ENCODE data around the gene OAT.

DNA sequence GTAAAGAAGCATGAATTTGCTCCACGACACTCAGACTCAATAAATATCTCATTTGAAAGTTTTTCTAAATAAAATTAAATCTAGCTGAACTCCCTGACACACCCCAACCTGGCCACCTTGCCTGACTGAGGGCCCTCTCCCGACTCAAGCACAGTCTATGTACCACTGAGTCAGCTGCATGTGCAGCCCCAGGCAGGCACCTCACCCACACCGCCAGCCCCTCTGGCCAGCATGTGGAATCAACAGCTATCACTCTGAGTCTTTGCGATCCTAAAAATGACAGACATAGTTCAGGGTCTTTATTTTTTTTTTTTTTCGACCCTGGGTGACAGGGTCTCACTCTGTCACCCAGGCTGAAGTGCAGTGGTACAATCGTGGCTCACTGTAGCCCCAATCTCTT lies 35.2 kb downstream of the OAT start:
- TF ChIP-seq, protein P1, sequence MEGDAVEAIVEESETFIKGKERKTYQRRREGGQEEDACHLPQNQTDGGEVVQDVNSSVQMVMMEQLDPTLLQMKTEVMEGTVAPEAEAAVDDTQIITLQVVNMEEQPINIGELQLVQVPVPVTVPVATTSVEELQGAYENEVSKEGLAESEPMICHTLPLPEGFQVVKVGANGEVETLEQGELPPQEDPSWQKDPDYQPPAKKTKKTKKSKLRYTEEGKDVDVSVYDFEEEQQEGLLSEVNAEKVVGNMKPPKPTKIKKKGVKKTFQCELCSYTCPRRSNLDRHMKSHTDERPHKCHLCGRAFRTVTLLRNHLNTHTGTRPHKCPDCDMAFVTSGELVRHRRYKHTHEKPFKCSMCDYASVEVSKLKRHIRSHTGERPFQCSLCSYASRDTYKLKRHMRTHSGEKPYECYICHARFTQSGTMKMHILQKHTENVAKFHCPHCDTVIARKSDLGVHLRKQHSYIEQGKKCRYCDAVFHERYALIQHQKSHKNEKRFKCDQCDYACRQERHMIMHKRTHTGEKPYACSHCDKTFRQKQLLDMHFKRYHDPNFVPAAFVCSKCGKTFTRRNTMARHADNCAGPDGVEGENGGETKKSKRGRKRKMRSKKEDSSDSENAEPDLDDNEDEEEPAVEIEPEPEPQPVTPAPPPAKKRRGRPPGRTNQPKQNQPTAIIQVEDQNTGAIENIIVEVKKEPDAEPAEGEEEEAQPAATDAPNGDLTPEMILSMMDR (IDR thresholded peaks at IDR 0.05; ENCODE audit: insufficient read depth, low read length), result no peak
- TF ChIP-seq POLR2AphosphoS5 (IDR thresholded peaks at IDR 0.05; ENCODE audit: low read depth), result no peak
- TF ChIP-seq, protein P2, sequence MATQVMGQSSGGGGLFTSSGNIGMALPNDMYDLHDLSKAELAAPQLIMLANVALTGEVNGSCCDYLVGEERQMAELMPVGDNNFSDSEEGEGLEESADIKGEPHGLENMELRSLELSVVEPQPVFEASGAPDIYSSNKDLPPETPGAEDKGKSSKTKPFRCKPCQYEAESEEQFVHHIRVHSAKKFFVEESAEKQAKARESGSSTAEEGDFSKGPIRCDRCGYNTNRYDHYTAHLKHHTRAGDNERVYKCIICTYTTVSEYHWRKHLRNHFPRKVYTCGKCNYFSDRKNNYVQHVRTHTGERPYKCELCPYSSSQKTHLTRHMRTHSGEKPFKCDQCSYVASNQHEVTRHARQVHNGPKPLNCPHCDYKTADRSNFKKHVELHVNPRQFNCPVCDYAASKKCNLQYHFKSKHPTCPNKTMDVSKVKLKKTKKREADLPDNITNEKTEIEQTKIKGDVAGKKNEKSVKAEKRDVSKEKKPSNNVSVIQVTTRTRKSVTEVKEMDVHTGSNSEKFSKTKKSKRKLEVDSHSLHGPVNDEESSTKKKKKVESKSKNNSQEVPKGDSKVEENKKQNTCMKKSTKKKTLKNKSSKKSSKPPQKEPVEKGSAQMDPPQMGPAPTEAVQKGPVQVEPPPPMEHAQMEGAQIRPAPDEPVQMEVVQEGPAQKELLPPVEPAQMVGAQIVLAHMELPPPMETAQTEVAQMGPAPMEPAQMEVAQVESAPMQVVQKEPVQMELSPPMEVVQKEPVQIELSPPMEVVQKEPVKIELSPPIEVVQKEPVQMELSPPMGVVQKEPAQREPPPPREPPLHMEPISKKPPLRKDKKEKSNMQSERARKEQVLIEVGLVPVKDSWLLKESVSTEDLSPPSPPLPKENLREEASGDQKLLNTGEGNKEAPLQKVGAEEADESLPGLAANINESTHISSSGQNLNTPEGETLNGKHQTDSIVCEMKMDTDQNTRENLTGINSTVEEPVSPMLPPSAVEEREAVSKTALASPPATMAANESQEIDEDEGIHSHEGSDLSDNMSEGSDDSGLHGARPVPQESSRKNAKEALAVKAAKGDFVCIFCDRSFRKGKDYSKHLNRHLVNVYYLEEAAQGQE (IDR thresholded peaks at IDR 0.05; ENCODE audit: insufficient replicate concordance, low read depth), result no peak
- TF ChIP-seq GABPA (IDR thresholded peaks at IDR 0.05; ENCODE audit: low read depth), result no peak
